HG02981 (cell line): Measurements from ENCODE around the gene JMJD1C.

Experiments
- ATAC-seq: cut with Tn5 transposase; IDR thresholded peaks from one replicate; pipeline ENCODE4 v1.9.1; 2021; ENCODE audit warnings: mild to moderate bottlenecking, moderate library complexity; ENCODE audit not compliant: unreplicated experiment

JMJD1C gene

DNA sequence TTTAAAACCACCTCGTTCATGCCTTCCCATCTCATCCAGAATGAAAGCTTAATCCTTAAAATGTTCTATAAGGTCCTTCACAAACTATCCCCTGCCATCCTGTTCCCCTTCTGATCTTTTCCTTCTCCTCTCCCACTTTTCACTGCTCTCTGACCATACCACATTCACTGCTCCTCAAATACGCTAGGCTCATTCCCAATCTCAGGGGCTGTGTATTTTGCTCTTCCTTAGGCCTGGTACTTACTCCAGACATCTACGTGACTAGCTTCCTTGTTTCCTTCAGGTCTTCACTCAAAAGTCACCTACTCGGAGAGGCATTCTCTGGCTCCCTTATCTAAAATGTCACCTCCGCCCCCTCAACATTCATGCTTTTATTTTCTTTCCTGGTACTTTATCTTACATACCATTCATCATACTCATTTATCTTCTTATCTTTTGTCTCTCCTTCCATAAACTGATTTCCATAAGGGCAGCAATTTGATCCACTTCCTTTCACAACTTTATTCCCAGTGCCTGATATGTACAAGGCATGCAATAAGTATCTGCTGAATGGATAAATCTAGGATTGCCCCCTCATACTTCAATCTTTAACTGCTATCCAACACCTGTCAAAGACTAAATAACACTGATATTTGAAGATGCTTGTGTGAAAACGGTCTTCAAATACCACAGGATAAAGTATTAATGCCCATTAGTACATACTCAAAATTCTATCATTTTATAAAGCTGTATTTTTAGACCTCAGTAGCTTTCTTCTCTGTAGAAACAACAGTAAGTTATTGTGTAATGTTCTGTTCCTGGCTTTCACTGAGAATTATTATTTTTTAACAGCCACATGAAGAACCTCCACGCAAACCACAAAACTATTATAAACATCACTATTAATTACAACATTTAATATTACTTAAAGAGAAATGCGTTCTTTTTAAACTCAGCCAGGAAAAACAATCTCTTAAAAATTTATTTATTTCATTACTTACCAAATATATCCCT is 27.0 kb downstream of the JMJD1C start:
- no peak for ATAC-seq

DNA sequence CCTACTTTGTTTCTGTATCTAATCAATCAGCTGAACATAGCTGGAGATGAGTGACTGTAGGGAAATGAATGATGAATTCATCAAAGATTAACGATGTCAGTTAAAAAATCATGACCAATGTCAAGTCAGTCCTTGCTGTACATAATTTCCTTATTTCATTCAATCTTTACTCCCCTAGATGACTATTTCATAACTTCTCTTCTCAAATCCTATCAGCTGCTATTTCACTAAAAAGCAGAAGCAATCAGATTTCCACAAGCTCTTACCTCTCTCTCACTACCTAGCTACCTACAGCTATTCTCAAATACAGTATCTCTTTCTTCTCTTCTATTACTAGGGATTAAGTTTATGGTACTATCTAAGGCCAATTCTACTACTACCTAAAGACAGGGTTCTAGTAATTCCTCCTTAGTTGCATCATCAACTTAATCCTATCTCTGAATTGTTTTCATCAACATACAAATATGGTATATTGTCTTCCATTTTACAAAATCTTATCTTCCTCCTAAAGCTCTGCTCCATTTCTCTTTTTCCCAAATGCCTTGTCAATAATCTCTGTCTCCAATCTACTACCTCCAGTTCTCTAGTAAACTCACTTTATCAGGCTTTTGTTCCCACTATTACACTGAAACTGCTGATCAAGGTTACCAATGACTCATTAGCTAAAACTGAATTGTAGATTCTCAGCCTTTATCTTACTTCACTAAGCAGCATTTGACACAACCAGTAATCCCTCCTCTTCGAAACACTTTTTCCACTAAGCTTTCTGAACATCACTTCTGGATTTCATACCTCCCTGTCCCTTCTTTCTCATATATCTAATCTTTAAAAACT is 28.4 kb downstream of the JMJD1C start:
- ATAC-seq: no peak

DNA sequence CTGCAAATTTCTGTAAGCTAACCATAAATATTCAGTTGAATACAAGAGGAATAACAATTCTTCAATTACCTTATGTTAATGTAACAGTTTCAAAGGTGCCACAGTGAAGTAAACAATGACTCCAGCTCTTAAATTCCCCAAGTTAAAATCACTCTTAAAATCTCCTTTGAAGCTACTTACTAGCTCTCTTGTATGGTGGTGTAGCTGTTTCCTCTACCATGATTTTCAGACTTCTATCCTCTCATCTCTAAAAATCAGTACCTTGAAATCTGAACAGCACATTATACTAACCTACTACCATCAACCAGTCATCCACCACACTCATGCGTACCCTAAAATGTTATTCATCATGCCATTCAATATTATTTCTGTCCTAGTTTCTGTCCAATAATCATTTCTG is 29.6 kb downstream of the JMJD1C start:
- no peak for ATAC-seq

DNA sequence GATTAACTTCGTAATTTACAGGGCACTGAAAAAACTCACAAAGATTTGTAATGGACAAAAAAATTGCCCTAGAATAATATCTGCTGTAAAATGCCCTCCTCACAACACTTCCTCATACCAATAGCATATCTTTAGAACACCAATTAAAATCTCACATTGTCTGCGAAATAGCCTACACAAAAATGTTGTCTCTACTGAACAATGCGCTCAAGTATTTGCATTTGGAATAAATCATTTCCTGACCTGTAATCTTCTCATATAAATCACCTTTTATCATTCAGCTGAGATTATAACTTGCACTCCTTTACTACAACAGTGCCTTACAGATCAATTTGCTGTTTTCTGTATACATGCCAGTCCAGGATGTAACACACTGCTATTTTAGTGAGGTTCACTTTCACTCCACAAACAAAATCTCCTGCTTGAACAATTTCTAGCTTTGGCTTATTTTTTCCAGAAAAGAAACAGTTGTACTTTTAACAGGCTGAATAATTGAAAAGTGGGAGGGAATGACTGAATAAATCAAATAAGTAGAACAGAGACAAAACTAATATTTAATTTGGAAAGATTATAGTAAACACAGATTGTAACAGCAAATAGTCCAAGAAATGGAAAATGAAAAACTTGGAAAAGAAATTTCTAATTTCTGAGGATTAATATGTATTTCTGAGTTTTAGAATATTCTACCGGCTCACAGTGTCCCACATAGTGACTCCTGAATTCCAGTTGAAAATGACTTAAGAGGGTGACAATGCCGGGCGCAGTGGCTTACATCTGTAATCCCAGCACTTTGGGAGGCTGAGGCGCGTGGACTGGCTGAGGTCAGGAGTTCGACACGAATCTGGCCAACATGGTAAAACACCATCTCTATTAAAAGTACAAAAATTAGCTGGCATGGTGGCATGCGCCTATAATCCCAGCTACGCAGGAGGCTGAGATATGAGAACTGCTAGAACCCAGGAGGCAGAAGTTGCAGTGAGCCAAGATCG is 30.6 kb downstream of the JMJD1C start:
- ATAC-seq: no peak

DNA sequence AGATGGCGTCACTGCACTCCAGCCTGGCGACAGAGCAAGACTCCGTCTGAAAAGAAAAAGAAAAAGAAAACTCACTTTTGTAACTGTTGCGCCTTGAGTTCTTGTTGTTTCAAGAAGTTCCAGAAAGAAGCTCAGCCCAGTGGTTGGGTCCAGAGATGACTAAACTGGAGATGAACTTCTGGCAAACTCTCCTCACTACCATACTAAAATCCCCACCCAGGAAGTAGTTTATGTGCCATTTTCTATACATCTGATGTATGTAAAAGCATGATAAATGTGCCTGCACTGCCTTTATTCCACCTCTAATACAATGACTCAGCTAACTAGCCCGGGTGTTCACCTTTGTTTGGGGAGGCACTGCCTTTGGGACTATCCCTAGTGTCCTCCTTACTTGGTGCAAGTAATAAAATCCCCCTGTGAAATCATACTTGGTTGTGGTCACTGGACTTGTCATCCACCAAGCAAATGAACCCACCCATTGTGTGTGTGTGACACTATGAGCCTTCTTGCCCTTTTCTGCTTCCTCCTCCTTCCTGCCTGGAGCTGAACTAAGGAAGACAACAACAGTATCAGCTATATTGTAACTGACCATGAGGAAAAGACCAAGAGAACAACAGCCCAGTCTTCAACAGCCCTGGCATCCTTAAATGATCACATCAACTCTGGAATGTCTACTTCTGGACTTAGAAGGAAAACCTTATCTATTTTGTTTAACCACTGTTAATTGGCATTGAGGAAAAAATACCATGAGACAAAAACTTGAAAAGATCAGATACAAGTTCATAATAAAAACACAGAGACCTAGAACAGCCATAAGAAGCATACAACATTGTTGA is 33.6 kb downstream of the JMJD1C start:
- no peak for ATAC-seq

DNA sequence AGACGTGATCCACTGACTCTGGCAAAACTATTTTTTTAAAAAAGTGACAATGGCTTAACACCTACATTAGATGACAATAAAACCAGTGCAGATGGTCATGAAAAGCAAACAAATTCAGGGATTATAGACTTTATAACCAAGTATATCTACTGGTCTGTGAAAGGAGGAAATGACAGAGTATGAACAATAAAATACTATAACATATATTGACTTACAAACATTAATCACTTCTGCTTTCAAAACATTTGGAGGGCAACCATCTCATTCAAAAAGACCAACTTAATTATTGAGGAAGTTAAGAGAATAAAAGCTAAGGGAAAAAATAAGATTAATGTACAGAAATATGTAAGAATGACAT is 34.8 kb downstream of the JMJD1C start:
- ATAC-seq: no peak

DNA sequence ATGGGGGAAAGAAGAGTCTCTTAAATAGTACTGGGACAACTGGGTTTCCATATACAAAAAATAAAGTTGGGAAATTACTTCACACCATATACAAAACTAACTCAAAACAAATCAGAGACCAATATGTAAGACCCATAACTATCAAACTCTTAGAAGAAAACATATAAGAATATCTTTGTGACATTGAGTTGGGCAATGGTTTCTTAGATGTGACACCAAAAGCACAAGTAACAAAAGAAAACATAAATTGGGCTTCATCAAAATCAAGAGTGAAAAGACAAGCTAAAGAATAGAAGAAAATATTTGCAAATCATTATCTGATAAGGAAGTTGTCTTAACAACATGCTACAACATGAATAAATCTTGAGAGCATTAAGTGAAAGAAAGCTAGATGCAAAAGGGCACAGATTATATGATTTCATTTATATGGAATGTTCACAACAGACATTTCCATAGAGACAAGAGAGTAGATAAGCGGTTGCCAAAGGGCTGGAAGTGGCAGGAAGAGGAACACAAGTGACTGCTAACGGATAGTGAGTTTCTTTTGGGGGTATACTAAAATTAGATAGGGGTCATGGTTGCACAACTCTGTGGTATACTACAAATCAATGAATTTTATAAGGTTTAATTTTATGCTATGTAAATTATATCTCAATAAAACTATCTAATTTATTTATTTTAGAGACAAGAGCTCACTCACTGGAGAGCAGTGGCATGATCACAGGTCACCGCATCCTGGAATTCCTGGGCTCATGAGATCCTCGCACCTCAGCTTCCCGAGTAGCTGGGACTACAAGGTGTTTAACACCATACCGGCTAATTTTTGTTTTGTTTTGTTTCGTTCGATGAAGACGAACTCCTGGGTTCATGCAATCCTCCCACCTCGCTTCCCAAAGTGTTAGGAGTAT is 35.4 kb downstream of the JMJD1C start:
- ATAC-seq: no peak

DNA sequence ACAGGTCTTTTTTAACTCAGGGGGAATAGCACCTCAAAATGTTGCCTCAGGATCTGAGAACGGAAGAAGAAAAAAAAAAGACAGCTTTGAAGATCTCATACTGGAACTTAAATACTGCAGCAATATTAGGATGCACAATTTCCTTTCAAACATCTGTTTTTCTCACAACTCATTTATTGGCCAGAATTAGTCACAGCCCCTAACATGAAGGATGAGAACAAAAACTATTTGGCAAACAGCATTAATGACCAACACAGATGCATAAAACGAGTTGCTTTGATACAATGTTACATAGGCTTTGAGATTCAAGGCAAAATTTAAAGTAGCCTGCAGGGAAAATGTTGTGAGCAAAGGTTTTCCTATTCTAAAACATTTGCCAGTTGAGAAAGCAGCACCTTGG is 36.5 kb downstream of the JMJD1C start:
- ATAC-seq: no peak

DNA sequence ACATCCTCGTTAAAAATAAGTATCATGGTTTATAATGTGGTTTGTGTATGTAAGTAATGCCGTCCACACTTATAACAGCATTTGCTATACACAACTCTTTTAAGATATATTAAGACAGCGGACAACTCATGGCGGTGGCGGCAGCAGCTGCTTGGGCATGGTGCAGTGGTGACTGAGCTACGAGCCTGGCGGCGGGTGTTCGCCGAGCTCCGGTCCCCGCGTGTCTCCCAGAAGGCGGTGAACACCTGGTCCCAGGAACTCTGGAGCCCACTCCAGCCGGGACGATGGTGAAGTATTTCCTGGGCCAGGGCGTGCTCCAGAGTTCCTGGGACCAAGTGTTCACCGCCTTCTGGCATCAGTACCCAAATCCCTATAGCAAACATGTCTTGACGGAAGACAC is 38.8 kb downstream of the JMJD1C start:
- ATAC-seq: no peak

DNA sequence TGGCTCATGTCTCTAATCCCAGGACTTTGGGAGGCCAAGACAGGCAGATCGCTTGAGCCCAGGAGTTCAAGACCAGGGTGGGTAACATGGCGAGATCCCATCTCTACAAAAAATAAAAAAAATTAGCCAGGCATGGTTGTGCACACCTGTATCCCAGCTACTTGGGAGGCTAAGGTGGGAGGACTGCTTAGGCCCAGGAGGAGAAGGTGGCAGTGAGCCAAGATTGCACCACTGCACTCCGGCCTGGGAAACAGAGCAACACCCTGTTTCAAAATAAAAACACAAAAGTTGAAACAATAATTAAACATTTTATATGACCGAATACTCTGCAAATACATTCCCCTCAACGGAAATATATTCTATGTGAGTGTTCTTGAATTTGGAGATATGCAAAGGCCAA is 40.3 kb downstream of the JMJD1C start:
- no peak for ATAC-seq

DNA sequence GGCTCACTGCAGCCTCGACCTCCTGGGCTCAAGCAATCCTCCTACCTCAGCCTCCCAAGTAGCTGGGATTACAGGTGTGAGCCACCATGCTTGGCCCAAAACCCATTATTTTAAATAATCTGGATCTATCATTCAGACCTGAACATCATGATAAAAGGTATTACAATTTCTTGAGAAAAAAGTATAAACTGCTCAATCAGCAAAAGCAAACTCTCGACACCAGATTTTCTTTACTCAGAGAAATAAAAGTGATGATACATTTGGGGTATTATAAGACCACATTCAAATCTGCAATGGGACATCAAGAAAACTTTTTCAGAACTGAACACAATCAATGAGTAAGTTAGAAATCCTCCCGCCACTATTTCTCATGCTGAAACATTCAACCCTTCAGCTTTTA is 41.2 kb downstream of the JMJD1C start:
- no peak for ATAC-seq

DNA sequence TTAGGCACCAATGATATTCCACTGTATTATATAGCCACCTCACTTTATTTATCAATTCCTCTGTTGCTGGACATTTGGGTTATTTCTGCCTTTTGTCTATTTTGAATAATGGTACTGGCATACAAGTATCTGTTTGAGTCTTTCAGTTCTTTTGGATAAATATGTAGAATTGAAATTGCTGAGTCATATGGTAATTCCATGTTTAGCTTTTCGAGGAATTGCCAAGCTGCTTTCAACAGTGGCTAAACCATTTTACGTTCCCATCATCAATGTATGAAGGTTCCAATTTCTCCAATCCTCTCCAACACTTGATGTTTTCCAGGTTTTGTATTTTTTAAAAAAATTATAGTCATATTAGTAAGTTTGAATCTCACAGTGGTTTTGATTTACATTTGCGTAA is 42.3 kb downstream of the JMJD1C start:
- ATAC-seq: no peak

DNA sequence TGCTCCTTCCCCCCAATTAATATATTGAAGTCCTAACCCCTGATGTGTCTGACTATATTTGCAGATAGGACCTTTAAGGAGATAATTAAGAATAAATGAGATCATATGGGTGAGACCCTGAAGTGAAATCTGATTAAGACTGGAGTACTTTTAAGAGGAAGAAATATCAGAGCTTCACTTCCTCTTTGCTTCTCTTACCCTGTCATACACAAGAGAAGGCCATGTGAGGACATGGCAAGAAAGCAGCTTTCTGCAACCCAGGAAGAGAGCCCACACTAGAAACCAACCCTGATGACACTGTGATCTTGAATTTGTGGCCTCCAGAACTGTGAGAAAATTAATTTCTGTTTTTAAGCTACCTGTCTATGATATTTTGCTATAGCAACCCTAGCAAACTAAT is 44.2 kb downstream of the JMJD1C start:
- ATAC-seq: peak; percentile 98

DNA sequence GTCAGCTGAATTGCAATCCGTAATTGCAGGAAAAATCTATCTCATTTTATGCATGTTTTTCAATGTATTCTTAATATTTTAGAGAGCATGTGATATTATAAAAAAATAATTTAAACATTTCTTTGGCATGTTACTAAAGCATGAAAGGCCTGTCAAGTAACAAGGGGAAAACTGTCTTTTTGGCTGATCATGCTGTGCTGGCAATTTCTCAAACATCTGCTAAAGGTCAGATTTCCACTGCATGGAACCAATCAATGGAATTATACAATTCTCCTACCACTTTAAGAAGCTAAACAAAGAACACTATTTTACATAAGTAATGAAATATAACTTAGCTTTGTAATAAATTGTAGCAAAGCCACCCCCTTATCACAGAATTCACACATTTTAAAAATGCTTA is 49.4 kb downstream of the JMJD1C start:
- ATAC-seq: no peak

DNA sequence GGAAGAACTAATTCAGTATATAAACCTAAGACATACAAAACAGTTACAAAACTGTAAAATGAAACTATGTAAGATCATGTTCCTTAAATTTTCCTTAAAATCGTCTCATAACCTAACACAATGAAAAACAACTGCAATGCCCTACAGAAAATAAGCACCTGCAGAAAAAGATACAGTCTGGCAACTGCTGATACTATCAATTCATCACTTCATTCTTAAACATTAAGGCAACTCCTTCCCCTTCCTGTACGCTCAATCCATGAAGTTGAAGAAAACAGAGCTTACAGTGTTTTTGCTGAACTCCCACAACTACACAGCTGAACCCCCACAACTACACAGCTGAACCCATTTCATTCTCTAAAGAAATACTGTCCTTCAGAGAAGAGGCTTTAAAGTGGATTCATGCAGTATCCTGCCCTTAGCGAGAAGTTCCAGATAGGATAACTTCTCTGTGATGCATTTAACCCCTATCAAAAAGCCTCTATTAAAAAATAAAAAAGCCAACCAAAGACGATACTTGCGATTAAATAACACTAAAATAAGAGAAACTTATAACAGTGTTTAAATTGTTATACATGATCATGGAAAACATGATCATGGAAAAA is 50.0 kb downstream of the JMJD1C start:
- ATAC-seq: no peak

DNA sequence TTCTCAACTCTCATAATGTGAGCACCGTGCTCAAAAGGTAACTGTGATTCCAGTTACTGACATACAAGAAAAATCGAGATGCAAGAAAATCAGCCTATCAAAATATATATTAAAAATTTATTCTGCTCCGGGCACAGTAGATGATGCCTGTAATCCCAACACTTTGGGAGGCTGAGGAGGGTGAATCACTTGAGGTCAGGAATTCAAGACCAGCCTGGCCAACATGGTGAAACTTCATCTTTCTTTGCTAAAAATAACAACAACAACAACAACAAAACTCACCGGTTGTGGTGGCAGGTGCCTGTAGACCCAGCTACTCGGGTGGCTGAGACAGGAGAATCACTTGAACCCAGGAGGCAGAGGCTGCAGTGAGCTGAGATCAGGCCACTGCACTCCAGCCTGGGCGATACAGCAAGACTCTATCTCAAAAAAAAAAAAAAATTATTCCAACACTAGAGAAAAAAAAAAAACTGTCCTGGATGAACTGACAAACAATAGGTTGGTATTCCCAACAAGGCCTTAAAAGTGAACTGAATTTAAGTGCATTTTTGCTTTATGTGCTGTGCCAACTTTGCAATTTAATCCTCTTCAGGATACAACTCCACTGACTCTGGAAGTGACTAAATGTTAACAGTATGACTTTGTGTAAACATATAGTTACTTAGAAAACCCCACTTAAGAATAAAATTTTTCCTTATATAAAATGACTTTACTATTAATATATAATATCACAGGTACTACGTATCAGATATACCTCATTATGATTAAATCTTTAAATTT is 51.1 kb downstream of the JMJD1C start:
- ATAC-seq: no peak

DNA sequence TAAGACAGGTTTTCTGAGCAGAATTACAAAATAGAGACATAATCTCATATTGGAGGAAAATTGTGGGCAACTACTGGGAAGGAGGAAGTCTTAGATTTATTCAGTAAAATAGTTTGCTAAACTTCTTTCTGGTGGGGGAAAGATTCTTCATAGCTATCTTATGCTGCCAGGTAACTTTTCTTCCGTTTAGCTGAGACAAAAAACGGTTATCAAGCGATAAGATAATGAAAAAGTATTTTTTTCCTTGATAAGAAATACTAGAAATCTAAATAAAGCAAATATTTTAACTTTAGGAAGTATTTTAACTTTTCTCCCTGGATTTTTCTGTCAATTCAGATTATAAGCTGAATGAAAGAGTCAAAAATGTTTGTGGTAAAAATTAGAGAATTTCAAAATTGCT is 52.3 kb downstream of the JMJD1C start:
- no peak for ATAC-seq

DNA sequence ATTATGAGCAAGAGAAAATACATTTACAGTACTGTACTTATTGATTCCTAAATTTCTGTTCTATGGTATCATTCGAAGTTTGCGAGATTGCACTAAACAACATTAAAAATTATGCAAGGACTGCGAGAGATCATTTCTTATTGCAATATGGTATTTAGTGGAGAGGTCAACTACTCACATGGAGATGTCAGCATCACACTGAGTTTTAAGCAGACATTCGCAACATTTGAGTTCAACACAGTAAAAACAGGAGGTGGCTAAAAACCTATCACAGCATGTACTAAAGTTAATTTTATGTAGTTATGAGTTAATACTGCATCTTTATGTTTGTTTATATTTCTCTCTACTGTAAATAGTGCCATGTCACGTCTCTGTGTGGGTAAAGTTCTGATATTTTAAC is 53.5 kb downstream of the JMJD1C start:
- ATAC-seq: no peak
